Activated naive CD4-positive, alpha-beta T cell treated with anti-CD3 and anti-CD28 coated beads, Interleukin-2, amount 50 U/mL, for 16 hours (primary cell): ENCODE measurements around the gene SPTBN1.
A peak's percentile ranks its signal among the peaks of the same experiment; 100 is the strongest.

ENCODE experiments used
- DNase-seq: peaks from one replicate; pipeline ENCODE4 v3.0.0-alpha.2; 2020

SPTBN1 gene

GRCh38 chr2:54638103-54638502, 182.0 kb downstream of the SPTBN1 start:
- no peak for DNase-seq

- DNase-seq, result no peak
Measured at GRCh38 chr2:54638774-54639187, 182.7 kb downstream of the SPTBN1 start.

DNA sequence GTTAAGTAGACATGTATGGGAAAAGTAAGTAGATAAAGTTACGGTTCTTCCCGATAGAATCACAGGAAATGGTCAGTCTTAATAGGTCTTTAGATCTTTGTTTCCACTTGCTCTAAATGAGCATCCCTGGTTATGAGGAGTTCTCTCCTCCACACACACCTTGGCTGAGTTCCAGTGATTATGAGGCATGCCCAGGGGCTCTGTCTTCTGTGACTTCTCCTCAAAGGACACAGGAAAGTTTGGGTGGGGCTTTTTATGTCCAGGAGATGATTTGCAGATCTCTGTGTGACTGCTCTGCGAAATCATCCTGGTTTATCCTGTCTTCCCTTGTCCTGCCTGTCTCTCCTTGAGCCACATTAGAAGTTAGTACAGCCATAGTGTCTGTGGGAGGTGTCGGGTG, 183.5 kb downstream of the SPTBN1 start:
- DNase-seq, result no peak

DNA sequence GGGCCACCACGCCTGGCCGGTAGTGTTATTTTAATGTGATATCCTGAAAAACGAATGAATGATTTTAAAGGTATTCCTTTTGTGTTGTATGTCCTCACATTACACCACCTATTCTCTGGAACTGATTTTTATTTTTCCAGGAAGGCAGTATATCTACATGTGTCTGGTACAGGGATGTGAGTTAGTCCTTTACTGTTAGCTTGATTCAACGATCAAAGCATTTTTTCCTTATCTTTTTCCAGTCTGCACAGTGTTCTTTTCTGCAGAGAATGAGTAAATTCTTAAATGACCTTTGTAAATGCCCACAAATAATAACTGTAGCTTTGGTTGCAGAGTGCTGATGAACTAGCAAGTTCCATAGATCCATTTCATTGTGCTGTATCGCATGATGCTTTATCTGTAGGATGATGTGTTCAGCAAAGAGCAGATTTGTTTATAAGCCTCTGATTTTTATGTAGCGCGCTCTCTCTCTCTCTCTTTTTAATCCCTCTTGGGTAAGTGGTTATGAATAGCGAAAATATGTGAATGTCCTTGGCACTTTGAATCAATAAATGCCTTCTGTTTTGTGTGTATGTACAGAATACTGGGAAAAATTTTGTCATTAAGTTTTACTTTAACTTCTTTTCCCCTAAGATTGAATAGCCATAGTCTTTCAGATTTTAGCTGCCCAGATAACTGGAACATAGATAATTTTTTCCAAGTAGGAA, 184.9 kb downstream of the SPTBN1 start:
- no peak for DNase-seq

GRCh38 chr2:54641988-54642387, 185.9 kb downstream of the SPTBN1 start:
- no peak for DNase-seq

DNA sequence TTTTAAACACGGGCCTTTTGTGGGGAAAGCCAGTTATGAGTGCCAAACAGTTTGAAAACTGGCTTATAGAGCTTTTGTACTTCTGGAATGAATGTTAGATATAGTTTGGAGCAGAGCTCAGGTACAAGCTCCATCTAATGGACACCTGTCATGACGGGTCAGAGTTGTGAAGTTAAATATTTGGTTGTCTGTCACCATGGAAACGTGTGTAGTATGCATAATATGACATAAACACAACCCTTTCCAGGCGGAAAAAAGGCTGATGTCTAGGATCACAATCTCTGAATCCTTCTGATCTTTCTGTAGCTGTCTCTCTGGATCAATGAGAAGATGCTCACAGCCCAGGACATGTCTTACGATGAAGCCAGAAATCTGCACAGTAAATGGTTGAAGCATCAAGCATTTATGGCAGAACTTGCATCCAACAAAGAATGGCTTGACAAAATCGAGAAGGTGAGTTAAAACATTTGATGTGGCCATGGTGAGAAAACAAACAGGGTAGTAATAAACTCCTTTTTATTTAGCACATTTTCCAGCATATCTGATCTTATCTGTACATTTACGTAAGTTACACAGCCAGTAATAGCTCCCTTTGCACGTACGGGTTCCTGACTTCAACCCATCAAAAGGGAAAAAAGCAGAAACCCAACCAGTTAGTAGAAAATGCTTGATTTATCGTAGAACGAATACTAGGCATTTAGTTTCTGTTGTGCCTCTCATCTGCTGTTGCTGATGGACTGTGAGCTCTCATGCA, 186.7 kb downstream of the SPTBN1 start:
- no peak for DNase-seq

- DNase-seq, result no peak
Measured at GRCh38 chr2:54644236-54644635, 188.1 kb downstream of the SPTBN1 start.

DNA sequence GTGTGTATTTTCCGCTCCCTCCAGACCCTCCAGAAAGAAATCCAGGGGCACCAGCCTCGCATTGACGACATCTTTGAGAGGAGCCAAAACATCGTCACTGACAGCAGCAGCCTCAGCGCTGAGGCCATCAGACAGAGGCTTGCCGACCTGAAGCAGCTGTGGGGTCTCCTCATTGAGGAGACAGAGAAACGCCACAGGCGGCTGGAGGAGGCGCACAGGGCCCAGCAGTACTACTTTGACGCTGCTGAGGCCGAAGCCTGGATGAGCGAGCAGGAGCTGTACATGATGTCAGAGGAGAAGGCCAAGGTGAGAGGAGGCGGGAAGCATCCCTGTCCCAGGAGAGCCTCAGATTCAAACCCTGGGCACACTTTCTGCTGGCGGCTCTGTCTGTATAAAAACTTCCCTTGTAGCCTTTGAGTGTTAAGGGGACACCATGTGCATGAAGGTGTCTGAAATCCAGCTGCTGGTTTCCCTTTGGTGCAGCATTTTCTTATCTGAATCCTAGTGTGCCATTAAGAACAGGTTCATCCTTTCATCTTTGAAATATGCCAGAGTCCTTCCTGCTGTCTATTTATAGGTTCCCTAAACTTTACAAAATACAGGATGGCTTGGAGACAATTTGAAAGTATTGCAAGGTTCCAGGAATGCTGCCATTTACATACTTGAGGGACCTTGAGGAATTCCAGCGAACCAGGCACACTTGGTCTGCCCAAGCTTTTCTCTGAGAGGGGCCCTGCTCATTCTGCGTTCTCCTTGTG, 190.2 kb downstream of the SPTBN1 start:
- no peak for DNase-seq

DNA sequence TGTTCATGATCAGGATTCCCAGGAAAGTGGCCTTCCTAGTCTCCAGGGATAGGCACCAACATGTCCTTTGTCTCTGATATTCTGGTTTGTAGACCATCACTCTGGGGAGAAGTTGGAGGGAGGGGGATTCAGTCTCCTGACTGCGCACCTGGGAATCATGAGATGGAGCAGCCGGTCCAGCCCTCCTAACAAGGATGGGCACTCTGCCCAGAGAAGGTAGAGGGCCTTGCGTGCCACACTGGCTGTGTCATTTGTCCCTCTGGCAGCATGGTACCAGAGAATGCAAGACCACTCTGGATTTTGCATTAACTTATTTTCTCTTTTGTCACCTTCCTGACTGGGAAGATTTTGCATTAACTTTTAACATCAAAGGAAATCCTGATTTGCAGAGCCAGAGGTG, 192.1 kb downstream of the SPTBN1 start:
- no peak for DNase-seq

GRCh38 chr2:54649191-54649590, 193.1 kb downstream of the SPTBN1 start:
- DNase-seq, result no peak

DNA sequence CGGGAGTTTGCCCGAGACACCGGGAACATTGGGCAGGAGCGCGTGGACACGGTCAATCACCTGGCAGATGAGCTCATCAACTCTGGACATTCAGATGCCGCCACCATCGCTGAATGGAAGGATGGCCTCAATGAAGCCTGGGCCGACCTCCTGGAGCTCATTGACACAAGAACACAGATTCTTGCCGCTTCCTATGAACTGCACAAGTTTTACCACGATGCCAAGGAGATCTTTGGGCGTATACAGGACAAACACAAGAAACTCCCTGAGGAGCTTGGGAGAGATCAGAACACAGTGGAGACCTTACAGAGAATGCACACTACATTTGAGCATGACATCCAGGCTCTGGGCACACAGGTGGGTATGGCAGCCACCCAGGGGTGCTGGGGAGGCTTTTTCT, 193.5 kb downstream of the SPTBN1 start:
- no peak for DNase-seq

GRCh38 chr2:54650612-54651011, 194.5 kb downstream of the SPTBN1 start:
- DNase-seq, result no peak

DNA sequence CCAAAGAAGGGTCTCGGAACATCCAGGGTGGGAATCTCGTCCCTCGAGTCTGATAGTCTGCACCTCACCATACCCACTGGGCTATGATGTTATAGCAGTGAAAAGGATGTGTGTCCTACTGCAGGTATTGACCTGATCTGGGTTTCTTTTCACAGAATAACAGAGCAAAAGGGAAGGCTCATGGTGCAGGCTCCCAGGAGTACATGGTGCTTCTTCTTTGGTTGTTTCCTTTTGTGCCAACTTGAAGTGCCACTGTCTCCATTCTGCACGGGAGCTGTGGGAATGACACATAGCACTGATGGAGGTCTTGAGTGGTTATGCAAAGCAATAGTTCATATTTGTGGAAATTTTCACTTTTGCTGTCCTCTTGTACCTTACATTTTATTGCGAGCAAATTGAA, 195.2 kb downstream of the SPTBN1 start:
- DNase-seq, result no peak

GRCh38 chr2:54652540-54652939, 196.4 kb downstream of the SPTBN1 start:
- DNase-seq, result no peak

GRCh38 chr2:54653572-54654204, 197.6 kb downstream of the SPTBN1 start:
- DNase-seq, result no peak

DNA sequence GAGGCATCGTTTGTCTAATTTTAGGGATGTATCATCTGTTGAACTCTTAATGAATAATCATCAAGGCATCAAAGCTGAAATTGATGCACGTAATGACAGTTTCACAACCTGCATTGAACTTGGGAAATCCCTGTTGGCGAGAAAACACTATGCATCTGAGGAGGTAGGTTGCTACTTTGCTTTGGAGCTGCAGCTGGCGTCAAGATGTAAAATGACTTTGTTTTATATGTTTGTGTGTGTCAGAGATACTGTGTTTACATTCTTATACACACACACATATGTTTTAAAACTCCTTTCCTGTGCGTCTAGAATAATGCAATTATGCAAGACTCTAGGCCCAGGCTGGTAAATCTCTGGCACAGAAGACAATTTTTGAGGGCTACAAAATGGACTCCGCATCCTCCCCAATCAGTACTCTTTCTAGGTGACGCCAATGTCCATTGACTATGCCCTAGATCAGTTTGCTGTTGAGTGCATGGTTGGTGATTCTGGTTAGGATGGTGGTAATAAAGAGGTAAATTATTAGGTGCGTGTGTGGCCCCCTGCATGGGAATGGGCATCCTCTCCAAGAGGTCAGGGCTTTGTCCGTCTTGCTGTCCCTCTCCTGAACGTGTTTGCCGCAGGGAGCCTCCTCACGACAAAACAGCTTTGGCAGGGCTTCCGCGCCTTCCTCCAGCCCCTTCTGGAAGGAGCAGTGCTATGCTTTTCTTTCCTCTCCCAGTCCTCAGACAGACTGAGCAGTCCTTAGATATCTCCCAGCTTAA, 199.1 kb downstream of the SPTBN1 start:
- DNase-seq, result no peak

GRCh38 chr2:54656863-54657262, 200.7 kb downstream of the SPTBN1 start:
- no peak for DNase-seq

DNA sequence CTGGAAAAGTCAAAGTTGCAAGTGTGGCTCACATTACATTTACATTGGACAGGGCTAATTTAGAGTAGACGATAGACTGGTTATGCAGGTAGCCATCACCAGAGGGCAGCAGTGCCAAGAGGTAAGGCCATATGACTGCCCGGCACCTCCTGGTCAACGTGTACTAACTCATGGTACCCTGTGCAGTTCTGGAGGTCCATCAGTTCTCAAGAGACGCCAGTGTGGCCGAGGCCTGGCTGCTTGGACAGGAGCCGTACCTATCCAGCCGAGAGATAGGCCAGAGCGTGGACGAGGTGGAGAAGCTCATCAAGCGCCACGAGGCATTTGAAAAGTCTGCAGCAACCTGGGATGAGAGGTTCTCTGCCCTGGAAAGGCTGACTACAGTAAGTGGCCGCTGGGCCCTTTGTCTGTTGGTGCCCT, 201.5 kb downstream of the SPTBN1 start:
- peak; percentile 46 for DNase-seq

- DNase-seq, result no peak
Measured at GRCh38 chr2:54658564-54659071, 202.5 kb downstream of the SPTBN1 start.

GRCh38 chr2:54659527-54659926, 203.4 kb downstream of the SPTBN1 start:
- DNase-seq, result no peak

DNA sequence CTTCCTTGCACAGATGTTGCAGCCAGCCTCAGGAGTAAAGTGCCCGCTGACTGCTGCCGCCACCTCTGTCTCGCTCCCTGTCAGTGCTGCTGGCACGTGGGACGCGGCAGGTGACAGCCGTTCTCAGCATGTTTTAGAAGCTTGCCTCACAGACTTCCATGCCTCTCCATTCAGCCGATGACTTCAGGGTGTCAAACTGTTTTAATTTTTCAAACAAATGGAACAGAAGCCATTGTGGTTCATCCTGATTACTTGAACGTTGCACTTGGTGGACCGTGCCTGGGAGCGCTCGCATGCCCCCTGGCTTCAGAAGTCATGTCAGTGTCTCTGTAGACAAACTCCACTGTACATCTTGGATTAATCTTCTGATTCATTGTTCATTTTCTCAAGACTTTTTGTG, 204.6 kb downstream of the SPTBN1 start:
- no peak for DNase-seq

DNA sequence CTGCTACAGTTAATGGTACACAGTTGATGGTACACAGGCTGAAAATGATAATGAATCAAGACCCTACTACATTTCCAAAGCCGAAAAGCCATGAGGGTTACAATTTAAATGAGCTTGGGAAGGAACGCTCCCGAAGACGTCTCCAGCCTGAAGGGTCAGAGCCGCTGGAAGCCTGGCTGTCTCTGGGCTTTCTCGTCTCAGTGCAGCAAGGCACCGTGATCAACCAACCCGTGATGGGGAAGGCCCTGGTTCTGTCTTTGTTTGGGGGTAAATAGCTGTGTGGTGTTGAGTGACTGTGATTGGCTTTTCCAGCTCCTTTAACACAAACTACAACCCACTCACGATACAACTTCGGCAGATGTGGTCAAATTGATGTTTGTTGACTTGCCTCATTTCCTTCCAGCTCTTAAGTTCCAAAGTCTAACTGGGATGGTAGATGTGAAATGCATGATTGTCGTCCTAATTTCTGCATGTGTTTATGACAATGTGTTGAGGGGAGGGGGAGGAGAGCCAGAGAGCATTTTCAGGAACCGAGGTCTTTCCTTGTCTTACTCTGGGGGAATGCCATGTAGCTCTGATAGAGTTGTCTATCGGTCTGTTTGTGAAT, 207.4 kb downstream of the SPTBN1 start:
- DNase-seq, result no peak
